Stimulated activated CD8-positive, alpha-beta memory T cell treated with anti-CD3 and anti-CD28 coated beads, Interleukin-15, amount 100 ng/mL, for 1 hour (primary cell): Measurements from ENCODE around the gene AP4E1.
"Not testable (repeated sequence)": the region's sequence is repeated elsewhere in the genome, so short reads cannot be mapped to it uniquely, and the experiment has no call there.

Source experiments
- DNase-seq: peaks from one replicate; pipeline ENCODE4 v3.0.0-alpha.2; 2020; ENCODE audit warnings: low read depth

AP4E1 gene

GRCh38 chr15:50908209-50909009 is at the start of gene AP4E1:
AP4E1 (plus strand) TSS chr15:50908683; CDS start chr15:50908779, 96 bp downstream.
- peak; percentile 89 for DNase-seq

- no peak for DNase-seq
Observed at GRCh38 chr15:50860824-50861223, 47.7 kb upstream of the AP4E1 start.

- DNase-seq = no peak
Observed at GRCh38 chr15:50862553-50862952, 45.9 kb upstream of the AP4E1 start.

GRCh38 chr15:50864873-50865272 is 43.6 kb upstream of the AP4E1 start:
- DNase-seq = no peak

GRCh38 chr15:50865515-50866353 is 42.7 kb upstream of the AP4E1 start:
- DNase-seq = no peak

GRCh38 chr15:50871832-50872231 is 36.7 kb upstream of the AP4E1 start:
- no peak for DNase-seq

- DNase-seq = no peak
Observed at GRCh38 chr15:50872832-50873426, 35.6 kb upstream of the AP4E1 start.

GRCh38 chr15:50873935-50874361 is 34.5 kb upstream of the AP4E1 start:
- no peak for DNase-seq

- DNase-seq = not testable (repeated sequence)
Observed at GRCh38 chr15:50875238-50875637, 33.2 kb upstream of the AP4E1 start.

GRCh38 chr15:50876260-50876988 is 32.1 kb upstream of the AP4E1 start:
- DNase-seq = no peak

- DNase-seq = peak; percentile 60
Observed at GRCh38 chr15:50876989-50877360, 31.5 kb upstream of the AP4E1 start.

GRCh38 chr15:50879016-50879617 is 29.4 kb upstream of the AP4E1 start:
- DNase-seq = no peak

- no peak for DNase-seq
Observed at GRCh38 chr15:50880206-50880605, 28.3 kb upstream of the AP4E1 start.

- no peak for DNase-seq
Observed at GRCh38 chr15:50880651-50881114, 27.8 kb upstream of the AP4E1 start.

- DNase-seq = no peak
Observed at GRCh38 chr15:50881121-50882048, 27.1 kb upstream of the AP4E1 start.

GRCh38 chr15:50883903-50884302 is 24.6 kb upstream of the AP4E1 start:
- DNase-seq = no peak

- no peak for DNase-seq
Observed at GRCh38 chr15:50884540-50884939, 23.9 kb upstream of the AP4E1 start.

GRCh38 chr15:50886139-50886467 is 22.4 kb upstream of the AP4E1 start:
- no peak for DNase-seq

GRCh38 chr15:50886611-50887345 is 21.7 kb upstream of the AP4E1 start:
- no peak for DNase-seq

- DNase-seq = no peak
Observed at GRCh38 chr15:50888054-50888453, 20.4 kb upstream of the AP4E1 start.
